Vagina (tissue), 2 donors: Measurements from ENCODE around the gene CKS1B. TPM values are rescaled to one million over a fixed set of nuclear protein-coding genes. Genes with fewer than 3 reads are reported as not detected.

Experiments used
- DNase-seq, 2 donors: peaks; one replicate each; pipeline ENCODE4 v3.0.0-alpha.2; 2017; ENCODE audit errors: extremely low spot score in 2 of 2
- H3K27ac ChIP-seq: fragments of 200-600 bp; sonication (generic); one replicate; pipeline ENCODE4 v1.5.1; 2019
- H3K27me3 ChIP-seq: fragments of 200-600 bp; sonication (generic); one replicate; pipeline ENCODE4 v1.5.1; 2019
- H3K36me3 ChIP-seq, 2 donors: fragments of 200-600 bp; sonication (generic); one replicate each; pipeline ENCODE4 v1.5.1; 2017 to 2019
- H3K4me1 ChIP-seq: fragments of 200-600 bp; sonication (generic); one replicate; pipeline ENCODE4 v1.5.1; 2019
- H3K4me3 ChIP-seq, 2 donors: fragments of 200-600 bp; sonication (generic); 1 replicate in 1 of 2; 2 replicates in 1 of 2; pipeline ENCODE4 v1.5.1; 2016 to 2019
- H3K9me3 ChIP-seq: fragments of 200-600 bp; sonication (generic); one replicate; pipeline ENCODE4 v1.5.1; 2019
- CTCF ChIP-seq, 3 experiments: fragments of 450-650 bp in 2 of 3; fragments of 200-600 bp in 1 of 3; sonication (generic) in 1 of 3; IDR thresholded peaks; one replicate each; pipeline ENCODE4 v1.5.1; 2017 to 2019; ENCODE audit warnings: antibody characterized with exemption in 3 of 3, mild to moderate bottlenecking in 2 of 3, moderate library complexity in 2 of 3
- POLR2A ChIP-seq, 2 donors: fragments of 450-650 bp; IDR thresholded peaks; one replicate each; pipeline ENCODE4 v1.6.1; 2017; ENCODE audit warnings: antibody characterized with exemption in 2 of 2, mild to moderate bottlenecking in 2 of 2, moderate library complexity in 2 of 2
- POLR2AphosphoS5 ChIP-seq, 2 donors: sonication (generic); formaldehyde crosslinking; IDR thresholded peaks; one replicate each; pipeline ENCODE4 v1.9.0; 2017; ENCODE audit warnings: antibody characterized with exemption in 2 of 2, mild to moderate bottlenecking in 2 of 2, low read depth in 1 of 2; ENCODE audit not compliant: insufficient read depth in 1 of 2
- intact Hi-C: fragments of 100-400 bp; cut with DNase I; formaldehyde crosslinking; loops from one replicate; pipeline ENCODE4 v1.15.1; 2023
- total RNA-seq: library from RNA; depleted of rRNA; stranded (reverse); fragments of >200 nt; gene quantifications from one replicate; pipeline ENCODE4 v1.2.3, GENCODE V29; 2016

The CKS1B gene
- total RNA-seq, 1 donor from 2014 or later = 30.4 TPM

GRCh38 chr1:154943649-154944400 is 30.7 kb upstream of the CKS1B start:
- DNase-seq = no peak
- Histone ChIP-seq H3K9me3 (no peaks in the 10 kb centered on the region), H3K4me1 (peaks cover 56% of the 10 kb centered on the region), H3K4me3 (no peak overlapping the region), H3K27me3 (no peaks in the 10 kb centered on the region), H3K27ac (peak overlapping the region; percentile 99), H3K36me3 (peaks cover 0 to 19% of the 10 kb centered on the region in 2 donors)
- TF ChIP-seq POLR2AphosphoS5 (IDR thresholded peaks at IDR 0.05; ENCODE audit: insufficient read depth in 1 of 2, low read depth in 1 of 2) = peak in 1 of 2 donors; percentile 10
- no peak for TF ChIP-seq POLR2A (IDR thresholded peaks at IDR 0.05)
- peak in 2 of 3 experiments; percentile 49 to 54 for TF ChIP-seq CTCF (IDR thresholded peaks at IDR 0.05)
- intact Hi-C loops = no loop called here

- Histone ChIP-seq H3K4me1 (peaks cover 49% of the 10 kb centered on the region), H3K36me3 (peaks cover 0 to 19% of the 10 kb centered on the region in 2 donors), H3K9me3 (no peaks in the 10 kb centered on the region), H3K27me3 (no peaks in the 10 kb centered on the region), H3K4me3 (no peak overlapping the region), H3K27ac (peak overlapping the region; percentile 99)
- no peak for TF ChIP-seq POLR2AphosphoS5 (IDR thresholded peaks at IDR 0.05; ENCODE audit: insufficient read depth in 1 of 2, low read depth in 1 of 2)
- TF ChIP-seq POLR2A (IDR thresholded peaks at IDR 0.05) = no peak
- no peak for TF ChIP-seq CTCF (IDR thresholded peaks at IDR 0.05)
- no peak for DNase-seq
- intact Hi-C loops = no loop called here
These were observed 29.9 kb upstream of the CKS1B start for GRCh38 chr1:154944401-154945159.

- intact Hi-C loops = no loop called here
- TF ChIP-seq POLR2AphosphoS5 (IDR thresholded peaks at IDR 0.05; ENCODE audit: insufficient read depth in 1 of 2, low read depth in 1 of 2) (no peak), CTCF (IDR thresholded peaks at IDR 0.05) (no peak)
- H3K9me3 ChIP-seq = no peaks in the 10 kb centered on the region
- peaks cover 0 to 19% of the 10 kb centered on the region in 2 donors for H3K36me3 ChIP-seq
- H3K4me1 ChIP-seq = peaks cover 41% of the 10 kb centered on the region
- no peak overlapping the region for H3K4me3 ChIP-seq
- no peak for DNase-seq
- H3K27ac ChIP-seq = no peak overlapping the region
- H3K27me3 ChIP-seq = no peaks in the 10 kb centered on the region
These were observed 29.1 kb upstream of the CKS1B start for GRCh38 chr1:154945160-154945961.

GRCh38 chr1:154945962-154946850 is 28.3 kb upstream of the CKS1B start:
- Histone ChIP-seq H3K27ac (no peak overlapping the region), H3K9me3 (no peaks in the 10 kb centered on the region), H3K4me3 (no peak overlapping the region), H3K36me3 (peaks cover 0 to 26% of the 10 kb centered on the region in 2 donors), H3K27me3 (no peaks in the 10 kb centered on the region), H3K4me1 (peaks cover 32% of the 10 kb centered on the region)
- TF ChIP-seq POLR2A (IDR thresholded peaks at IDR 0.05) = no peak
- no peak for DNase-seq
- intact Hi-C loops = no loop called here
